Mammary epithelial cell (primary cell): ENCODE results near the gene DAGLA.

Source experiments
- CTCF ChIP-seq, 2 donors: IDR thresholded peaks in 1 of 2; conservative IDR thresholded peaks in 1 of 2; 2 replicates each; pipeline ENCODE4 v1.5.1; 2011 to 2012; ENCODE audit warnings: inconsistent platforms in 2 of 2, low read length in 2 of 2, mild to moderate bottlenecking in 2 of 2, control low read depth in 1 of 2, low read depth in 1 of 2; ENCODE audit not compliant: insufficient read depth in 1 of 2; ENCODE audit errors: extremely low read depth in 1 of 2
- EZH2 ChIP-seq: IDR thresholded peaks from 2 replicates; pipeline ENCODE4 v1.6.1; 2012; ENCODE audit warnings: low read length, inconsistent platforms, borderline replicate concordance

- TF ChIP-seq CTCF (conservative IDR thresholded peaks at IDR 0.05 in 1 of 2, IDR thresholded peaks at IDR 0.05 in 1 of 2; ENCODE audit: extremely low read depth in 1 of 2, insufficient read depth in 1 of 2, low read depth in 1 of 2, low read length in 2 of 2) (peak; percentile 99 to 100), EZH2 (no peak)
These were observed 53.2 kb downstream of the DAGLA start for GRCh38 chr11:61733120-61733978.
